Kidney capillary endothelial cell (primary cell): Measurements from ENCODE around the gene A1BG.
"Not testable (repeated sequence)": the region's sequence is repeated elsewhere in the genome, so short reads cannot be mapped to it uniquely, and the experiment has no call there.

Experiments
- DNase-seq: peaks from one replicate; pipeline ENCODE4 v3.0.0-alpha.2; 2018; ENCODE audit warnings: low spot score

The A1BG gene

DNA sequence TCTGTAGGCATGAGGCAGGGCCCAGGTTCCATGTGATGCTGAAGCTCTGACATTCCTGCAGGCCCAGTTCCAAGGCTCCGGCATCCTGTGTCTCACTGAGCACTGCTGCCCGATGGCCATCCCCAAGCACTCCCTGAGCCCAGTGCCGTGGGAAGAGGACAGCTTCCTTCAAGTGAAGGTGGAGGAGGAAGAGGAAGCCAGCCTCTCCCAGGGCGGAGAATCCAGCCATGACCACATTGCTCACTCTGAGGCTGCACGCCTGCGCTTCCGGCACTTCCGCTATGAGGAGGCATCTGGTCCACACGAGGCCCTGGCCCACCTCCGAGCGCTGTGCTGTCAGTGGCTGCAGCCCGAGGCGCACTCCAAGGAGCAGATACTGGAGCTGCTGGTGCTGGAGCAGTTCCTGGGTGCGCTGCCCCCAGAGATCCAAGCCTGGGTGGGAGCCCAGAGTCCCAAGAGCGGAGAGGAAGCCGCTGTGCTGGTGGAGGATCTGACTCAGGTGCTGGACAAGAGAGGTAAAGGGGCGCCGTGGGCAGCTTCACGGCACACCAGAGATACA is 18.5 kb downstream of the A1BG start:
- DNase-seq: no peak

GRCh38 chr19:58332697-58333096 is 20.6 kb downstream of the A1BG start:
- no peak for DNase-seq

GRCh38 chr19:58330458-58330857 is 22.8 kb downstream of the A1BG start:
- DNase-seq: peak; percentile 36

DNA sequence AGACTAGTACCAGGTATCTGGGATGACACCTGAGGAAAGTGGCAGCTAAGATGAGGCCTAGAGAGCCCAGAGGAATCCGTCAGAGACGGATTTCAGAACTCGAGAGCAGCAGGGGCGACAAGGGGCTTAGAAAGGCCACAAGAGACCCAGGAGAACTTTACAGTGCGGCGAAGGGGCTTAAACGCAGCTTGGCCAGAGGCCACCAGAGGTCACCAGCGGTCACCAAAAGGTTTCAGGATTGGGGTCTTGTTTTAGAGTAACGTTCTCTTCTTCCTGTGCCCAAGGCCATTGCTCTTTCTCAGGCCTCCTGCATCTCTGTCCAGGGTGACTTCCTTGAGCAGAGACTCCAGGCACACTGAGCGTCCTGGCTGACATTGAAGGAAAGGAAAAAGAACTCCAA is 24.3 kb downstream of the A1BG start:
- no peak for DNase-seq

GRCh38 chr19:58326914-58327726 is 26.2 kb downstream of the A1BG start, which contains the start of gene ZSCAN22:
Gene ZSCAN22, plus strand, starts transcription at chr19:58326994. Its CDS starts 7,809 bp downstream, at chr19:58334803.
- DNase-seq: peak; percentile 94

GRCh38 chr19:58326501-58326913 is 26.8 kb downstream of the A1BG start:
- DNase-seq: no peak

DNA sequence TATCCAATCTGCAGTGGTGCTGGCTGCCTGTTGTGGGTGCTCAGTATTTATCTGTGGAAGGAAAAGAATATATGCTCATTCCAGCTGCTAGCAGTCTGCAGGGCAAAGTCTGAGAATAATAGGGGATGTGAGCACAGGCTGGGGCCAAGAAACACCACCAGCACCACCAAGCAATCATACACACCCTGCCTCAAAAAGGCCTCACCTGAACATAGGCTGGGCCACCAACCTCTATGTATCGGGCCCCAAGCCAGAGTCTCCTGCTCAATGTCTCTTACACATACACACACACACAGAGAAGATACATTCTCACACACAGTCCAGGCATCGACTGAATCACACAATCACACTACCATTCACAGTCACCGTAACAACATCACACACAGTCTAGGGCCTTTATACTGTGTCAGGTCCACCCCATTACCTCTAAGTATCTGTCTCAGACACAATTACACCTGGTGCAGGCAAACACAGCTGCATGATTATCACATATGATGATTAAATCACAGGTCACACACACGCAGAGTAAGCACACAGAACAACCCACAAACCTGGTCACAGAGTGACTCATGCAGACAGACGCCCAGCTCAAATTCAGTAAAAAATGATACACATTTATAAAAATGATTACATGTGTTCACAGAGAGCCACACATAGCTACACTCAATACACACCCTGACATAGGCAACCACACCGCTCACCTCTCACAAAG is 27.8 kb downstream of the A1BG start:
- DNase-seq: no peak

DNA sequence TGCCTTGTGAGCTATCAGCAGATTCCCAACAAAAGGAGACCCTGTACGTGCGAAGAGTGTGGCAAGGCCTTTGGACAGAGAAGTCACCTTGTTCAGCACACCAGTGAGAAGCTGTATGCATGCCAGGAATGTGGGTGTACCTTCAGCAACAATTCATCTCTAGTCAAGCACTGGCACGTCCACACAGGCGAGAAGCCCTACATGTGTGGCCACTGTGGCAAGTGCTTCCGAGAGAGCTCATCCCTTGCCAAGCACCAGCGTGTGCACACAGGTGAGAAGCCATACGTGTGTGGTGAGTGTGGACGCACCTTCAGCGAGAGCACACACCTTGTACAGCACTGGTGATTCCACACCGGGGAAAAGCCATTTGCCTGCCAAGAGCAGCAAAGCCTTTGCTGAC is 34.1 kb downstream of the A1BG start:
- no peak for DNase-seq

GRCh38 chr19:58318297-58318696 is 35.0 kb downstream of the A1BG start:
- DNase-seq: no peak

DNA sequence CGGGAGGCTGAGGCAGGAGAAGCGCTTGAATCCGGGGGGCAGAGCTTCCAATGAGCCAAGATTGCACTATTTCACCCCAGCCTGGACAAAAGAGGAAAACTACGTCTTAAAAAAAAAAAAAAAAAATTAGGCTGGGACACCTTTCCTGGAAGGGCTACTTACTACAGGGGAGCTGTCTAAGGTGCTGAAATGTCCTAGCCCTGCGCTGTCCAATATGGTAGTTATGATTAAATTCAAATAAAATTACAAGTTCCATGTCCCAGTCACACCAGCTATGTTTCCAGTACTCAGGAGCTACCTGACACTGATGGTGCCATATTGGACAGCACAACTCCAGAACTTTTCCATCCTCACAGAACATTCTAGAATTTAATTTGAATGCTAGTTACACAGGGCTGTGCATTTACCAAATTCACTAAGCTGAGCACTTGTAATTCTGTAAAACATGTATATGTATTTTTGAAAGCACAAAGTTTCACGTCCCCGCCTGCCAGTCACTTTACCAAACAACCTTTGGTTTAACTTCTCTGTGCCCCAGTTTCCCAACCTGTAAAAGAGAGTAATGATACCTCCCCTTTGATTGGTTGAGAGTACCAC is 35.7 kb downstream of the A1BG start:
- peak; percentile 18 for DNase-seq

- DNase-seq: no peak
These were observed 37.7 kb downstream of the A1BG start for GRCh38 chr19:58315580-58315979.

GRCh38 chr19:58311345-58311865 is 41.9 kb downstream of the A1BG start:
- no peak for DNase-seq

DNA sequence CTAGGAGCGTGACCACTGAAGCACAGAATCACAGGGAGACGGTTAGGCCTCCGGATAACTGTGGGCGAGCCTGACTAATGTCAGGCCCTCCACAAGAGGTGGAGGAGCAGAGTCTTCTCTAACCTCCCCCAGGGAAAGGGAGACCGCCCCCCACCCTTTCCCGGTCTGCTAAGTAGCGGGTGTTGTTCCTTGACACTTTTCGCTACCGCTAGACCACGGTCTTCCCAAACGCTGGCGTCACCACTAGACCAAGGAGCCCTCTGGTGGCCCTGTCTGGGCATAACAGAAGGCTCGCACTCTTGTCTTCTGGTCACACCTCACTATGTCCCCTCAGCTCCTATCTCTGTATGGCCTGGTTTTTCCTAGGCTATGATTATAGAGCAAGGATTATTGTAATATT is 42.6 kb downstream of the A1BG start:
- not testable (repeated sequence) for DNase-seq

DNA sequence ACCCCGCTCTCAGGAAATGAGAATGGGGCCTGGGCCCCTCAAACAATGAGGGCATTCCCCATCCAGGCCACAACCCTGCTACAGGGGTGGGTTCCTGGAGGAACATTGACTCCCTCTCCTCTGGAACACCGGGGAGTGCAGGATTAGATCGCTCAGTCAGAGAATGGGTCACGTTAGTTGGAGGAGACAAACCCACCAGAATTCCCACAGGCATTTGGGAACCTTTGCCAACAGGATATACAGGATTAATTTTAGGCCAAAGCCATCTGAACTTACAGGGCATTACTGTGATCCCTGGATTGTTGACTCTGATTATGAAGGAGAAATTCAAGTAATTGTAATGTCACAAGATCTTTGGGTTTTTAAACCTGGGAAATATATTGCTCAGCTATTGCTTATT is 45.6 kb downstream of the A1BG start:
- DNase-seq: no peak

GRCh38 chr19:58305932-58306323 is 47.4 kb downstream of the A1BG start:
- DNase-seq: no peak

DNA sequence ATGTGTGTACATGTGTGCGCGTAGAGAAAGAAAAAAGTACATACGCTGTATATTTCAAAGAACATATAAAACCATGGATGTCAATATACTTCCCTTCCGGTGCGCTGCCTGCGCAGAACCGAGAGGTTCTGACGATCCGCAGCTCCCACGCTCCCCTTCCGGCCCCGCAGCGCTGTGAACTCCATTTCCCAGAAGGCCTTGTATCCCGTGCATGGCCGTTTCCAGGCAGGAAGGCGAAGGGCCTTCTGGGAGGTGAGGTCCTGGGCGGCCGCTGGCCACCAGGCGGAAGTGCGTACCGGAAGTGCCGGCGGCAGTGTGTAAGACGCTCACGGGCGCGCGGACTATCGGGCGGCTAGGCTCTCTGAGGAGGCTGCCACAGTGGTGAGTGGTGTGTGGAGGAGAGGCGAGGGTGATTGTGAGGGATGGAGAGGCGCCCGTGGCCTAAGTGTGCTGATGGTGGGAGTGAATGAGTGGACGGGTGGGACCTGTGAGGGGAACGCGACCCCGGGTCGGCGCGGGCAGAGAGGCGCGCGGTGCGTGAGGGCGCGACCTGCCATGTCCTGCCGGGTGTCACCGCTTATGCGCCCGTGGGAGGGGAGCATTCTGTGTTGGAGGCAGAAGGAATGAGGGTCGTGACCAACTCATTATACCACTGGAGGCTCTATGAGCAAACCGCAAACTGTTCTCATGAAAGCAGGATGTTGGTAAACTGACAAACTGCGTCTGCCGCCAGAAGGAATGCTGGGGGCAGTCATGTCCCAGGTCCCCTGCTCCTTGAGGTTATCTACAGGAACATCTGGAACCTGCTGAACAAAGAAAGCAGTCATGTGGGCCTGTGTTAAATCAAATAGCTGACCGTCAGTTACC is 48.0 kb downstream of the A1BG start, which contains the start of gene ERVK3-1:
Gene ERVK3-1, plus strand, starts transcription at position 313 of the 867 bp plus-strand sequence. CDS start 6,792 bp downstream, outside the sequence.
- peak; percentile 99 for DNase-seq

- DNase-seq: no peak
These were observed 48.6 kb downstream of the A1BG start for GRCh38 chr19:58304748-58305064.

- no peak for DNase-seq
These were observed 49.0 kb downstream of the A1BG start for GRCh38 chr19:58304255-58304654.

DNA sequence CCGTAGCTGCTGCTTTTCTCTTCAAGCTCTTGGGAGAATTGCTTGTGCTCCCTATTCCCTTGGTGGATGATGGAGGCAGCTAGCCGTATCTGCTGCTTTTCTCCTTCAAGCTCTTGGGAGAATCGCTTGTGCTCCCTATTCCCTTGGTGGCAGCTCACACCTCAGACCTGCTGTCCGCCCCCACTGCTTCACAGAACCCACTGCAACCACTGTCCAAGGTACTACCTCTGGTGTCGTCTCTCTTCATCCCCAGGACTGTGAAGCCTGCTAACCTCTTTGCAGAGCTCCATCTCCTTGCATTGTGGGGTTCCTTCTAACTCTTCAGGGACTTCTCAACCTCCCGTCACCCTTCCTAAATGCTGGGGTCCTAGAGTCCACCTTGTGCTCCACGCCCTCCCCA is 52.7 kb downstream of the A1BG start:
- no peak for DNase-seq

DNA sequence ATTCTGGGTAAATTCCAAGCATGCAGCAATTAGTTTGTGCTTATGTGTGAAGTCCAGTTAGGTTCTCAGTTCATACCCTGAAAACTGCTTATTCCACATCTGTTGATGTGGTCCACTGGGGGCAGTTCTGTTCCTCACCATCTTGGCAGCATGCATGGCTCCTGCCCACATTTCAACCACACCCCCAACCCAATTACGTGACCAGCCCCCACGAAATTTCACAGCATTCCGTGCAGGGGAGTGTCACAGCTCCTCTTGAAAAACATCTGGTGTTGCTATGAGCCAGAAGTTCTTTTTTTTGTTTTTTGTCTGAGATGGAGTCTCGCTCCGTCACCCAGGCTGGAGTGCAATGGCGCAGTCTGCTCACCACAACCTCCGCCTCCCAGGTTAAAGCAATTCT is 57.2 kb downstream of the A1BG start:
- DNase-seq: no peak
